HG02588 (cell line): ENCODE data around the gene PADI3.
"Not testable (repeated sequence)": the region's sequence is repeated elsewhere in the genome, so short reads cannot be mapped to it uniquely, and the experiment has no call there.

Experiments
- ATAC-seq: cut with Tn5 transposase; IDR thresholded peaks from one replicate; pipeline ENCODE4 v1.9.1; 2021; ENCODE audit warnings: mild to moderate bottlenecking, moderate library complexity; ENCODE audit not compliant: unreplicated experiment

The PADI3 gene

GRCh38 chr1:17321857-17322390, 73.0 kb downstream of the PADI3 start:
- ATAC-seq: not testable (repeated sequence)

GRCh38 chr1:17328855-17329254, 80.0 kb downstream of the PADI3 start:
- ATAC-seq: no peak

GRCh38 chr1:17329610-17330009, 80.7 kb downstream of the PADI3 start:
- no peak for ATAC-seq

GRCh38 chr1:17330856-17331255, 82.0 kb downstream of the PADI3 start:
- no peak for ATAC-seq

- ATAC-seq: no peak
Measured at GRCh38 chr1:17333081-17333480, 84.2 kb downstream of the PADI3 start.
